Common myeloid progenitor, CD34-positive (primary cell): ENCODE results near the gene MTERF4. TPM values are rescaled to one million over a fixed set of nuclear protein-coding genes. Genes with fewer than 3 reads are reported as not detected.

ENCODE experiments used
- CTCF ChIA-PET: fragments of 350-600 bp; sonication (Branson Sonifier 250); formaldehyde crosslinking; loops from one replicate; lab custom pipeline; 2021; ENCODE audit warnings: antibody characterized with exemption; lab: Charles Lee
- POLR2A ChIA-PET: fragments of 350-600 bp; sonication (Branson Sonifier 250); formaldehyde crosslinking; loops from one replicate; lab custom pipeline; 2021; ENCODE audit warnings: antibody characterized with exemption; lab: Charles Lee
- DNase-seq, 3 donors: peaks; one replicate each; pipeline versions ENCODE4 v3.0.0 to v3.0.0-alpha.2; 2013
- H3K27ac ChIP-seq, 2 experiments: 1 replicate in 1 of 2; 2 replicates in 1 of 2; pipeline ENCODE4 v1.7.0; 2013; ENCODE audit warnings: inconsistent platforms in 2 of 2, low read length in 2 of 2, mild to moderate bottlenecking in 2 of 2, low read depth in 1 of 2, moderate library complexity in 1 of 2; ENCODE audit not compliant: severe bottlenecking in 2 of 2, insufficient read depth in 1 of 2, poor library complexity in 1 of 2
- H3K27me3 ChIP-seq, 5 experiments: replicated peaks in 2 of 5; 1 replicate in 3 of 5; 2 replicates in 2 of 5; pipeline versions ENCODE4 v1.6.1 to v1.7.0; 2013; ENCODE audit warnings: low read length in 4 of 5, mild to moderate bottlenecking in 2 of 5, moderate library complexity in 2 of 5, inconsistent platforms in 1 of 5; ENCODE audit not compliant: insufficient read depth in 5 of 5, control insufficient read depth in 4 of 5
- H3K36me3 ChIP-seq, 4 experiments: 1 replicate in 2 of 4; 2 replicates in 2 of 4; pipeline versions ENCODE4 v1.6.1 to v1.7.0; 2013; ENCODE audit warnings: low read length in 3 of 4, control low read depth in 1 of 4, mild to moderate bottlenecking in 1 of 4; ENCODE audit not compliant: control insufficient read depth in 4 of 4, insufficient read depth in 4 of 4
- H3K4me1 ChIP-seq, 4 experiments: 1 replicate in 3 of 4; 2 replicates in 1 of 4; pipeline versions ENCODE4 v1.6.1 to v1.7.1; 2013; ENCODE audit warnings: low read length in 3 of 4, mild to moderate bottlenecking in 3 of 4, control low read depth in 1 of 4, inconsistent platforms in 1 of 4, moderate library complexity in 1 of 4; ENCODE audit not compliant: control insufficient read depth in 4 of 4, insufficient read depth in 4 of 4; ENCODE audit errors: control extremely low read depth in 1 of 4
- H3K4me3 ChIP-seq, 7 experiments: 1 replicate in 4 of 7; 2 replicates in 3 of 7; pipeline versions ENCODE4 v1.5.1 to v1.7.0; 2013; ENCODE audit warnings: mild to moderate bottlenecking in 7 of 7, low read length in 6 of 7, moderate library complexity in 6 of 7, inconsistent platforms in 2 of 7, low read depth in 2 of 7, control low read depth in 1 of 7; ENCODE audit not compliant: insufficient read depth in 4 of 7, control insufficient read depth in 1 of 7; ENCODE audit errors: extremely low read depth in 1 of 7
- H3K9me3 ChIP-seq, 5 experiments: 1 replicate in 4 of 5; 2 replicates in 1 of 5; pipeline versions ENCODE4 v1.6.1 to v1.7.1; 2013; ENCODE audit warnings: low read length in 4 of 5, mild to moderate bottlenecking in 2 of 5, inconsistent platforms in 1 of 5, low read depth in 1 of 5, moderate library complexity in 1 of 5; ENCODE audit not compliant: control insufficient read depth in 4 of 5, insufficient read depth in 2 of 5; ENCODE audit errors: control extremely low read depth in 1 of 5
- WGBS: methylation state at CpG from one replicate; pipeline ENCODE4 v1.1.5; 2013; ENCODE audit not compliant: insufficient coverage; 5-methylcytosine and 5-hydroxymethylcytosine counted together
- polyA plus RNA-seq: library from polyadenylated mRNA; unstranded; fragments of 120-200 nt; gene quantifications from one replicate; pipeline ENCODE4 v1.2.1, GENCODE V29; 2013

The MTERF4 gene, protein sequence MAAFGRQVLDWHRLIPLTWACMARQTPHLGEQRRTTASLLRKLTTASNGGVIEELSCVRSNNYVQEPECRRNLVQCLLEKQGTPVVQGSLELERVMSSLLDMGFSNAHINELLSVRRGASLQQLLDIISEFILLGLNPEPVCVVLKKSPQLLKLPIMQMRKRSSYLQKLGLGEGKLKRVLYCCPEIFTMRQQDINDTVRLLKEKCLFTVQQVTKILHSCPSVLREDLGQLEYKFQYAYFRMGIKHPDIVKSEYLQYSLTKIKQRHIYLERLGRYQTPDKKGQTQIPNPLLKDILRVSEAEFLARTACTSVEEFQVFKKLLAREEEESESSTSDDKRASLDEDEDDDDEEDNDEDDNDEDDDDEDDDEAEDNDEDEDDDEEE
- polyA plus RNA-seq, result 42.9 TPM

DNA sequence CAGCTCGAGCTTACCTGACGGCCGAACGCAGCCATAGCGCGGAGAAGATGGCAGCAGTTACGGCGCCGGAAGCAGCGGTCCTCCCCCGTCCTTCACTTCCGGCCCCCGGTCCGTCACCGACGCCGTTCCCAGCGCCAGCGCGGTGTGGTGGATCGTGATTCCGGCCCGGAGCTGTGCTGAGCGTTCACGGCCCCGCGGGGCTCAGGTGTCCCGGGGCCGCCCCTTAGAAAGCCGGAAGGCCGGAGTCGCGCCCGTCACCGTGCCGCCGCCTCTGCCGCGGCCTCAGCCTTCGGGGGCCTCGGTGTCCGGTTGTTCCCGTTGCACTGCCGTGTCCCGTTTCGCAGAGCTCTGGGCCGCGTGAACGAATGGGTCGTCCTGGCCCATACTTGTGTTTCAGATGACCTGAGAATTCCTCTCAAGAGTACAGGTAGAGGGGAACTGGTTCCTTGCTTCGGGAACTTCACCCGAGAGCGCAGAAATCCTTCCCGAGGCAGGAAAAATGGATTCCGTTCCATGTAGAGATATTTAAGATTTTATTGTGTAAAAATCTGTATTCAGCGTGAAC is at the start of gene MTERF4:
Gene MTERF4, minus strand, starts transcription at position 49 of the 565 bp plus-strand sequence. Its CDS starts 14 bp downstream, at position 35.
- WGBS, result under 1% methylated on average over 46 of the region's 56 CpGs
- Histone ChIP-seq H3K27me3 (no peaks in the 10 kb centered on the region), H3K9me3 (no peaks in the 10 kb centered on the region), H3K4me3 (peak within 1 kb of the TSS; percentile 77 to 99 (median 98)), H3K27ac (peak within 1 kb of the TSS; percentile 82 to 94), H3K36me3 (peaks cover 4 to 40% (median 18%) of the 10 kb centered on the region in 4 experiments), H3K4me1 (peaks cover 6 to 22% (median 18%) of the 10 kb centered on the region in 4 experiments)
- ChIA-PET POLR2A (interaction anchor here (0.8 kb wide), 1 partner anchor 46 kb away, joined by 3 read pairs; no protein-coding TSS in a partner anchor), CTCF (interaction anchor here (0.6 to 2.2 kb wide), 3 partner anchors 9 to 249 kb away, joined by 3 to 8 read pairs (median 5); partner anchors contain the start of gene PPP1R7)
- peak; percentile 84 to 90 (median 85) for DNase-seq

DNA sequence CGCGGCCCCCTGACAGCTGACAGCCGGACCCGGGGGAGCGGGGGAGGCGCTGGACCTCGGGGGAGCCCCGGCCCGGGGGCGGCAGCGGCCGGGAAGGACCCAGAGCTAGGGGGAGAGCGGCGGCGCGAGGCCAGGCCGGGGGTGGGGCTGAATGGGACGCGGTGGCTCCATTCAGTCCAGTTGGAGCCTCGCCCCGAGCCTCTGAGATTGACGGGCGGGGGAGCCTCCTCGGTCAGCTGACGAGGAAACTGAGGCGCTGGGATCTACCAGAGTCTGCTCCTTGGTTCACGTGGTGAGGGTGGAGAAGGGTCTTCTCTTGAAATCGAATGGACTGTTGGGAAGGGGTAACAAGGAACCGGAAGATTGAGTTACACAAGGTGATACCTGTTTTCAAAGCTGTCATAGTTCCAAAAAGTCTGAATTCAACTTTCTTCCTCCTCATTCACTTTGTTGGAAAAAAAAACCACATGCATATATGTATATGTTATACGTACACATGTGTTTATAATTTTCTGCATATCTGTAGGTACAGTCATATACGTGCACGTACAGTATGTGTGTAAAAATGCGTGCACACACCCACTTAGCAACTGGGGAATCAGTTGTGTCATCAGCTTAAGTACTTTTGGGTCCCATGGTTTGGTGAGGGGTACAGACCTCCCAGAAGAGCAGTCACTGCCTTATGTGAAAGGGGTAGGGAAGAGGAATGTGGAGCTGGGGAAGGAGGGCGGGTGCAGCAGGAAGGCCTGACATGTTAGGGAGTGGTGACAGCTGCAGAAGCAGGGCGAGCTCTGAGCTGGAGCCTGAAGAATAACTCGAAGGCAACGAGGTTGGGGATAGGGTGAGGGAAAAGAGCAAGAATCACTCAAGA is 48.8 kb upstream of the MTERF4 start:
- DNase-seq, result peak in 1 of 3 donors; percentile 6
- 9% methylated on average over 29 of the region's 37 CpGs for WGBS
- Histone ChIP-seq H3K4me1 (peaks cover 0 to 26% (median 24%) of the 10 kb centered on the region in 4 experiments), H3K27me3 (no peaks in the 10 kb centered on the region), H3K27ac (peak overlapping the region in 1 of 2 experiments; percentile 71), H3K36me3 (peaks cover 0 to 16% (median 4%) of the 10 kb centered on the region in 4 experiments), H3K4me3 (peak overlapping the region; percentile 83 to 96 (median 88)), H3K9me3 (no peaks in the 10 kb centered on the region)
- ChIA-PET POLR2A (interaction anchor here (0.6 kb wide), 1 partner anchor 39 kb away, joined by 4 read pairs; no protein-coding TSS in a partner anchor), CTCF (interaction anchor here (0.6 to 1.6 kb wide), 6 partner anchors 12 to 299 kb away, joined by 3 to 5 read pairs (median 3); no protein-coding TSS in a partner anchor)

GRCh38 chr2:241149925-241150659 is 48.0 kb upstream of the MTERF4 start, which contains the start of gene PPP1R7:
Gene PPP1R7 (plus strand): TSS chr2:241150467. CDS start chr2:241150496, 29 bp downstream.
- ChIA-PET CTCF (interaction anchor here (0.6 to 1.6 kb wide), 7 partner anchors 13 to 298 kb away, joined by 3 to 5 read pairs (median 3); no protein-coding TSS in a partner anchor), POLR2A (interaction anchor here (0.6 kb wide), 1 partner anchor 38 kb away, joined by 4 read pairs; no protein-coding TSS in a partner anchor)
- peaks cover 0 to 26% (median 24%) of the 10 kb centered on the region in 4 experiments for H3K4me1 ChIP-seq
- H3K9me3 ChIP-seq, result no peaks in the 10 kb centered on the region
- no peaks in the 10 kb centered on the region for H3K27me3 ChIP-seq
- H3K36me3 ChIP-seq, result peaks cover 0 to 16% (median 3%) of the 10 kb centered on the region in 4 experiments
- peak within 1 kb of the TSS; percentile 83 to 96 (median 88) for H3K4me3 ChIP-seq
- peak; percentile 95 to 98 (median 97) for DNase-seq
- H3K27ac ChIP-seq, result peak within 1 kb of the TSS in 1 of 2 experiments; percentile 71
- under 1% methylated on average over 71 of the region's 73 CpGs for WGBS

DNA sequence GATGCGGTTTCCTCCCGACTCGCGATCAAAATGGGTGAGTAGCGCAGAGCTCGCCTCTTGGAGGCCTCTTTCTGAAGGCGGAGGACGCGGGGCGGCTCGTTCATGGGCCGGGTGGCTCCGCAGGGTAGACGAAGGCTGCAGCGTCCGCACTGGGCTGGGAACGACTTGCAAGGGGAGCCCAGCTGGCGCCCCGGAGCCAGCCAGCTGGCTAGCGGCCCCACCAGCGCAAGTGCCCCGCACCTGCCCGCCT is 47.5 kb upstream of the MTERF4 start:
- ChIA-PET POLR2A (no interaction called here), CTCF (interaction anchor here (0.7 kb wide), 2 partner anchors 13 to 71 kb away, joined by 3 to 4 read pairs; no protein-coding TSS in a partner anchor)
- Histone ChIP-seq H3K9me3 (no peaks in the 10 kb centered on the region), H3K4me1 (peaks cover 0 to 26% (median 24%) of the 10 kb centered on the region in 4 experiments), H3K36me3 (peaks cover 0 to 12% (median 5%) of the 10 kb centered on the region in 4 experiments), H3K27ac (peak overlapping the region in 1 of 2 experiments; percentile 71), H3K4me3 (peak overlapping the region; percentile 83 to 96 (median 88)), H3K27me3 (no peaks in the 10 kb centered on the region)
- no peak for DNase-seq
- under 1% methylated on average over 20 of the region's 23 CpGs for WGBS

GRCh38 chr2:241148891-241149674 is 47.0 kb upstream of the MTERF4 start, which contains the start of gene PASK:
Gene PASK (minus strand): TSS chr2:241149472. CDS start chr2:241143032, 6,440 bp downstream.
- H3K27ac ChIP-seq, result peak within 1 kb of the TSS in 1 of 2 experiments; percentile 71
- H3K27me3 ChIP-seq, result no peaks in the 10 kb centered on the region
- ChIA-PET POLR2A (interaction anchor here (0.5 to 1.1 kb wide), 2 partner anchors 47 to 194 kb away, joined by 3 read pairs; partner anchors contain the start of gene MTERF4), CTCF (interaction anchor here (0.7 kb wide), 2 partner anchors 14 to 72 kb away, joined by 3 to 4 read pairs; no protein-coding TSS in a partner anchor)
- peak; percentile 94 to 97 (median 97) for DNase-seq
- H3K4me1 ChIP-seq, result peaks cover 0 to 26% (median 24%) of the 10 kb centered on the region in 4 experiments
- no peaks in the 10 kb centered on the region for H3K9me3 ChIP-seq
- under 1% methylated on average over 73 of the region's 88 CpGs for WGBS
- peak within 1 kb of the TSS; percentile 83 to 96 (median 88) for H3K4me3 ChIP-seq
- peaks cover 0 to 15% (median 7%) of the 10 kb centered on the region in 4 experiments for H3K36me3 ChIP-seq
